Bronchial epithelial cell (primary cell): ENCODE data around the gene ADGRF5. TPM values are rescaled to one million over a fixed set of nuclear protein-coding genes. Genes with fewer than 3 reads are reported as not detected.
"Not testable (repeated sequence)": the region's sequence is repeated elsewhere in the genome, so short reads cannot be mapped to it uniquely, and the experiment has no call there.

Experiments
- DNase-seq: peaks from one replicate; pipeline ENCODE4 v3.0.0-alpha.2; 2010; ENCODE audit warnings: low read depth
- FAIRE-seq: peaks from 2 replicates; lab custom pipeline; 2011; peaks lifted over from hg19 to GRCh38; lab: Jason Lieb, UNC
- H3K27me3 ChIP-seq: 2 replicates; pipeline ENCODE4 v1.5.1; 2011; ENCODE audit warnings: low read length; ENCODE audit not compliant: control insufficient read depth, insufficient read depth
- H3K36me3 ChIP-seq: 2 replicates; pipeline ENCODE4 v1.5.1; 2011; ENCODE audit warnings: low read length; ENCODE audit not compliant: control insufficient read depth, insufficient read depth
- H3K4me3 ChIP-seq: 2 replicates; pipeline ENCODE4 v1.5.1; 2011; ENCODE audit warnings: mild to moderate bottlenecking, low read depth, low read length, control low read depth
- total RNA-seq: library from RNA; depleted of rRNA; stranded (reverse); fragments of >200 nt; gene quantifications from 2 replicates; pipeline ENCODE4 v1.2.1, GENCODE V29; 2014
- TF ChIP-seq, protein P1 (sequence below): IDR thresholded peaks from 2 replicates; pipeline ENCODE4 v1.5.1; 2011; ENCODE audit warnings: mild to moderate bottlenecking, moderate library complexity, low read length, control low read depth, inconsistent platforms; ENCODE audit not compliant: insufficient read depth, severe bottlenecking

Gene ADGRF5
- total RNA-seq, 1 donor from 2014 or later = not detected

DNA sequence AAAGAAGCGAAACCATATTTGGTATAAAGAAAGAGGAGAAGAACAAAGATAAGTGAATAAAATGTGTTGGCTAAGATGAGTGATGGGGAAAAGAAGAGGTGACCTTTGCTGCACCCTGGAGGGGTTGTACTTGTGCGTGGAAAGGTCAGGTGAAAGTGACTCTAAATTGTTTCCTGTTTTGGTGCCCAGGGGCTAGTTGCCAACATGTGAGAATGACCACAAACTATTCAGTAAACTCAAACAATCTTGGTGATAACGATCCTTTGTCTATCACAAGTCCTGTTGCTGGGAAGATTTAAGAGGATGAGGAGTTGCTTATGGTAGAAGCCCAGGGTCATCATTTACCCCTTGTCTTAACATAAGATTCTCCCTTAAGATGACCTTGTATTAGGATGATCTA, 57.9 kb downstream of the ADGRF5 start:
- no peak overlapping the region for H3K4me3 ChIP-seq
- TF ChIP-seq, protein P1, sequence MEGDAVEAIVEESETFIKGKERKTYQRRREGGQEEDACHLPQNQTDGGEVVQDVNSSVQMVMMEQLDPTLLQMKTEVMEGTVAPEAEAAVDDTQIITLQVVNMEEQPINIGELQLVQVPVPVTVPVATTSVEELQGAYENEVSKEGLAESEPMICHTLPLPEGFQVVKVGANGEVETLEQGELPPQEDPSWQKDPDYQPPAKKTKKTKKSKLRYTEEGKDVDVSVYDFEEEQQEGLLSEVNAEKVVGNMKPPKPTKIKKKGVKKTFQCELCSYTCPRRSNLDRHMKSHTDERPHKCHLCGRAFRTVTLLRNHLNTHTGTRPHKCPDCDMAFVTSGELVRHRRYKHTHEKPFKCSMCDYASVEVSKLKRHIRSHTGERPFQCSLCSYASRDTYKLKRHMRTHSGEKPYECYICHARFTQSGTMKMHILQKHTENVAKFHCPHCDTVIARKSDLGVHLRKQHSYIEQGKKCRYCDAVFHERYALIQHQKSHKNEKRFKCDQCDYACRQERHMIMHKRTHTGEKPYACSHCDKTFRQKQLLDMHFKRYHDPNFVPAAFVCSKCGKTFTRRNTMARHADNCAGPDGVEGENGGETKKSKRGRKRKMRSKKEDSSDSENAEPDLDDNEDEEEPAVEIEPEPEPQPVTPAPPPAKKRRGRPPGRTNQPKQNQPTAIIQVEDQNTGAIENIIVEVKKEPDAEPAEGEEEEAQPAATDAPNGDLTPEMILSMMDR = no peak
- DNase-seq = no peak
- no peaks in the 10 kb centered on the region for H3K27me3 ChIP-seq
- no peaks in the 10 kb centered on the region for H3K36me3 ChIP-seq
- FAIRE-seq = no peak

DNA sequence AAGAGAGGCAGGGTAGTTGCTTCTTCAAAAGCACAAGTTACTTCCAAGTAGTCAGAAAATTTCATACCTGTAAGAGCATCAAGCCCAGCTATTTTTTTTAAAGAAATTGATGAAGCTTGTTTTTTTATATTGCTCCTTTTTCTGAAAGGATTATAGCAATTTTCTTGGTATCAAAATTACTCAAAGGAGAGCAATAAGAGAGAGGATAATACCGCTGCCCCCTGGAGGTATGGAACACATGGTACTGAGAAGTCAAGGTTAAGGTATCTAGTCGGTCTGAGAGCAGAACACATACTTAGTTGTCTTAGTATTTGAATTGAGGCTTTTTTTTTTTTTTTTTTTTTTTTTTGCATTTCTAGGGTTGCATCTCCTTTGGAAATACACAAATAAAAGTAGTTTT, 59.4 kb downstream of the ADGRF5 start:
- FAIRE-seq = no peak
- Histone ChIP-seq H3K4me3 (no peak overlapping the region), H3K36me3 (no peaks in the 10 kb centered on the region), H3K27me3 (no peaks in the 10 kb centered on the region)
- TF ChIP-seq, protein P1 = no peak
- DNase-seq = peak; percentile 8

DNA sequence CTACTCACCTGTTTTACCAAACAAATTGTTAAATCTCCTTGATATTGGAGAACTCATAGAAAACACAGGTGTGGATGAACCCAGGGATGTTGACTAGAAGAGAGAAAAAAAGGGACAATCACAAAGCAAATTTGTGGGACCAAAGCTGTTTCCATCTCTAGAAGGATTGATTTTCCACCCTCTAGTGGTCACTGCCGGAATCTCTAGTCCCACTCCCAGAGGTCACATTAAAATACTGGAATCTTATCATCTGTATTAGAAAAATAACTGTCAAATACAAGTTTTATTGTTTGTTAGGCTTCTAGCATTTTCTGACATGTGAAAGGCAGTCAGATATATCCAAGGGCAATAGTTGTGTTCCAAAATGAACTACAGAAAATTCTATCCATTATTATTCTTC, 65.8 kb downstream of the ADGRF5 start:
- FAIRE-seq = not testable (repeated sequence)

DNA sequence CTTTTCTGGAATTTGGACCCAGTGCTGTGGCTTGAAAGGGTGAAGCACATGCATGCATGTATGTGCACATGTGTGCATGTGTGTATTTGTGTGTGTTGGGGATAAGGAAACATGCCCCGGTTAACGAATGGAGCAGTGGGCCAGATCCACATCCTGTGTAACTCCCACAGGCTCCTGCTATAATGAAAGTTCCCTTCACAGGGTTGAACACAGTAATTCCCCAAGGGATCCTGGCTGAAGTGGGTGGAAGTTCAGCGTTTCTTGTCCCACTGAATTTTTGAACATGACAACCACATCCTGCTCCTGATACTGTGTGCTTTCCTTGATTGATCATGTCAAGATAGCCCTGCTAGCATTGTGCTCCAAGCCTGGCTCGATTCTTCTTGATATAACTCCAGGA, 70.2 kb downstream of the ADGRF5 start:
- not testable (repeated sequence) for H3K36me3 ChIP-seq, FAIRE-seq, DNase-seq, H3K4me3 ChIP-seq, H3K27me3 ChIP-seq

More for the DNA sequence above, 65.8 kb downstream of the ADGRF5 start:
- not testable (repeated sequence) for H3K27me3 ChIP-seq, H3K4me3 ChIP-seq, H3K36me3 ChIP-seq
- TF ChIP-seq, protein P1 = peak; percentile 65
- peak; percentile 16 for DNase-seq

DNA sequence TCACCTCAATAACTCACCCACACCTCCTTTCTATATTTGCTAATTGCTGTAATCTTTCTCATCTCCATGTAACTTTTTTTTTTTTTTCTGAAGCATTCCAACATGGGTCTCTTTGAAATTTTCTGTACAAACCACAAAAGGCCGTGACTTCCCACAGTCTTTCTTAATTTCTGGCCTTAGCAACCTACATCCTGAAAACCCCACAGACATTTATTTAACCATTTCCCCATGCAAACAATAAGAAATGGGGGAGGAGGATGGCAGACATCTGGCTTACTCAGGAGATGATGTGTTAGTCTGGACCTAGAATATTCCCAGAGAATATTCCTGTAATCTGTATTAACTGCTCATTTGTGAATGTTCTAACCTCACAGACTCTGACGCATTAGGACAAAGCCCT, 70.9 kb downstream of the ADGRF5 start:
- no peaks in the 10 kb centered on the region for H3K27me3 ChIP-seq
- H3K36me3 ChIP-seq = no peaks in the 10 kb centered on the region
- FAIRE-seq (no peak), DNase-seq (no peak)
- TF ChIP-seq, protein P1 = no peak
- no peak overlapping the region for H3K4me3 ChIP-seq

DNA sequence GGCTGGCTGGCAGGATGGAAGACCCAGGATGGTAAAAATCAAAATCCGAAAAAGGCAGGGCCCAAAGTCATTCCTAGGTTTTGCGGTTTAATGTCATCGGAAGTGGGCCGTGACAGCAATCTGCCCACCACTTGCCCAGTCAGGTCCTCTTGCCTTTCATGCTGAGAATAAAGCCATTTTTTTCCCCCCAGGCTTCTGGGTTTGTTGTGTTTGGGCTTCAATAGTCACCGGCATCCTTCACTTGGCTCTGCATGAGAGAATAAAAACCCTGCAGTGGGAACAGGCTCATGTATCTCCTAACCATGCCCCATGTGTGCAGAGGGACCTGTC, 72.4 kb downstream of the ADGRF5 start:
- TF ChIP-seq, protein P1 = no peak
- H3K36me3 ChIP-seq = no peaks in the 10 kb centered on the region
- DNase-seq = no peak
- H3K27me3 ChIP-seq = no peaks in the 10 kb centered on the region
- no peak overlapping the region for H3K4me3 ChIP-seq
- FAIRE-seq = no peak
